Psoas muscle (tissue), 8 donors: Measurements from ENCODE around the gene ECE2. TPM values are rescaled to one million over a fixed set of nuclear protein-coding genes. Genes with fewer than 3 reads are reported as not detected.

ENCODE experiments used
- ATAC-seq, 4 donors: fragments of 200-7000 bp; cut with Tn5 transposase; one replicate each; pipeline ENCODE4 v1.9.1; 2020; ENCODE audit warnings: moderate library complexity in 3 of 4, mild to moderate bottlenecking in 2 of 4
- DNase-seq, 2 donors: peaks; one replicate each; pipeline ENCODE4 v3.0.0-alpha.2; 2020
- H3K27ac ChIP-seq: fragments of 200-600 bp; one replicate; pipeline ENCODE4 v1.8.0; 2022
- H3K27me3 ChIP-seq, 3 donors: fragments of 200-600 bp in 1 of 3; one replicate each; pipeline versions ENCODE4 v1.6.1 to v1.8.0; 2013 to 2022; ENCODE audit warnings: low read length in 2 of 3, mild to moderate bottlenecking in 2 of 3, moderate library complexity in 1 of 3; ENCODE audit not compliant: insufficient read depth in 3 of 3
- H3K36me3 ChIP-seq, 2 donors: fragments of 200-600 bp in 1 of 2; one replicate each; pipeline versions ENCODE4 v1.6.1 to v1.8.0; 2013 to 2022; ENCODE audit warnings: low read depth in 1 of 2, mild to moderate bottlenecking in 1 of 2, moderate library complexity in 1 of 2; ENCODE audit not compliant: insufficient read depth in 1 of 2
- H3K4me1 ChIP-seq: fragments of 200-600 bp; one replicate; pipeline ENCODE4 v1.8.0; 2022
- H3K4me3 ChIP-seq: fragments of 200-600 bp; one replicate; pipeline ENCODE4 v1.8.0; 2022; ENCODE audit warnings: mild to moderate bottlenecking
- H3K9me3 ChIP-seq: fragments of 200-600 bp; one replicate; pipeline ENCODE4 v1.8.0; 2022
- CTCF ChIP-seq: fragments of 200-600 bp; IDR thresholded peaks from one replicate; pipeline ENCODE4 v1.8.0; 2022; ENCODE audit warnings: antibody characterized with exemption
- WGBS, 3 donors: extraction: QIAGEN DNeasy Blood & Tissue Kit; methylation state at CpG; one replicate each; pipeline versions ENCODE4 v1.1.6 to v1.1.7; 2013; 5-methylcytosine and 5-hydroxymethylcytosine counted together
- intact Hi-C, 2 donors: fragments of 100-400 bp; cut with DNase I; formaldehyde crosslinking; loops; one replicate each; pipeline versions ENCODE4 v1.11.0 to v1.14.2; 2022
- polyA plus RNA-seq, 3 donors: library from polyadenylated mRNA; stranded (reverse); fragments of 200-250 nt; gene quantifications; one replicate each; pipeline ENCODE4 v1.2.3, GENCODE V29; 2013
- total RNA-seq, 4 donors: library from RNA; stranded (reverse); fragmentation: NEBNext Ultra II Directional in 2 of 4; extraction: Animal tissue kit (Norgen Biotek cat#: 25700) in 2 of 4; gene quantifications; one replicate each; pipeline versions ENCODE4 v1.2.1 to v1.2.4, GENCODE V29; 2021 to 2023
- donor health status: healthy with polysubstance abuse.
- donor health status: DM: no; HTN: no; CAD: no; lungs with moderate emphysema.
- donor health status: Bipolar disorder and iron deficiency.
- donor health status: healthy.
- donor health status: DM: yes; HTN: yes; CAD: no.
- donor health status: DM: no; HTN: no; CAD: no.
- donor health status: DM: no; HTN: no; CAD: no.
- donor health status: DM: yes; HTN: yes; CAD: no.

ECE2 gene
- total and polyA plus RNA-seq, 7 donors = not detected

- H3K27me3 ChIP-seq = peaks cover 0 to 63% (median 18%) of the 10 kb centered on the region in 3 donors
- no peaks in the 10 kb centered on the region for H3K4me1 ChIP-seq
- H3K4me3 ChIP-seq = peak overlapping the region; percentile 59
- H3K27ac ChIP-seq = no peak overlapping the region
- DNase-seq (no peak), ATAC-seq (no peak)
- TF ChIP-seq CTCF = no peak
- intact Hi-C loops = no loop called here
- no peaks in the 10 kb centered on the region for H3K9me3 ChIP-seq
- no peaks in the 10 kb centered on the region for H3K36me3 ChIP-seq
- WGBS, 3 donors = 1 to 2% (median 1%) methylated on average over 41 to 61 of the region's 61 CpGs
Measured at GRCh38 chr3:184230081-184230602, 45.7 kb upstream of the ECE2 start.

DNA sequence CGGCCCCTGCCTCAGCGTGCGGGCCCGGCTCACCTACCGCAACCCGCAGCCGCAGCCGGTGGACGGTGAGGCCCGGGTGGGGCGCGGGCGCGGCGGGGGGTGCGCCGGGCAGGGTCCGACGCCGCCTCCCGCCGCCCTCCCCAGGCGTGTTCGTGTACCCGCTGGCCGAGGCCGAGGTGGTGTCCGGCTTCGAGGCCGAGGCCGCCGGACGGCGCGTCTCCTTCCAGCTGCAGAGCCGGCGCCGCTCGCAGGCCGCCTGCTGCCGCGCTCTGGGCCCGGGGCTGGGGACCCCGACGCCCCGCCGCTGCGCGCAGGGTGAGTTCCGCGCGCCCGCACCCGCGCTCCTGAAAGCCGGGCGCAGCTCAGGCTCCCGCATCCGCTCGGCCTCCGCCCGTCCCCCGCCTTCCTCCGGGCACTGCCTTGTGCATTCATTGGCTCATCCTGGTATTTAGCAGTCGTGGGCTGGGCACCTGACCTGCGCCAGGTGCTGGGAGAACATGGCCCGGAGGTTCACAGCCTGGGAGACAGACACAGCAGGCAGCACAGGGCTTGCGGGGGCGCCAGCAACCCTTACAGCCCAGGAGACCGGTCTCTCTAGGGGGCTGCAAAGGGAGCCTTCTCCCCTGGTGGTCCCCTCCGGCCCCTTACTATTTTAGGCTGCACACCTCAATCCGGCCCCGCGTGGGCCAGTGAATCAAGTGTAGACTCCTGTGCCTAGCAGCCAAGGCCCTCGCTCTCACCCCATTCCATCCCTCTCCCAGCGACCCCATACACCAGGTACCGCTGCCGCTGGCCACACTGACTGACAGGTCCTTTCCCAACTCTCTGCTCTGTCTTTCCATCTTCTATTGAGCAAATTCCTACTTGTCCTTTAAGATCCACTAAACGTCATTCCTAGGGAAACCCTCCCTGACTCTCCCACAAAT is 45.0 kb upstream of the ECE2 start:
- ATAC-seq = no peak
- Histone ChIP-seq H3K9me3 (no peaks in the 10 kb centered on the region), H3K4me1 (no peaks in the 10 kb centered on the region), H3K4me3 (peak overlapping the region; percentile 59), H3K36me3 (no peaks in the 10 kb centered on the region), H3K27ac (no peak overlapping the region), H3K27me3 (peaks cover 0 to 63% (median 18%) of the 10 kb centered on the region in 3 donors)
- no peak for TF ChIP-seq CTCF
- DNase-seq = no peak
- WGBS, 3 donors = 6 to 7% (median 6%) methylated on average over 44 to 79 of the region's 79 CpGs
- intact Hi-C loops = no loop called here

- intact Hi-C loops = no loop called here
- ATAC-seq (no peak), DNase-seq (no peak)
- Histone ChIP-seq H3K9me3 (no peaks in the 10 kb centered on the region), H3K27me3 (peaks cover 0 to 63% (median 21%) of the 10 kb centered on the region in 3 donors), H3K4me3 (no peak overlapping the region), H3K36me3 (no peaks in the 10 kb centered on the region), H3K27ac (no peak overlapping the region), H3K4me1 (no peaks in the 10 kb centered on the region)
- no peak for TF ChIP-seq CTCF
- WGBS, 3 donors = 51 to 58% (median 55%) methylated on average over 3 of the region's 3 CpGs
Measured at GRCh38 chr3:184231671-184232070, 44.2 kb upstream of the ECE2 start.

DNA sequence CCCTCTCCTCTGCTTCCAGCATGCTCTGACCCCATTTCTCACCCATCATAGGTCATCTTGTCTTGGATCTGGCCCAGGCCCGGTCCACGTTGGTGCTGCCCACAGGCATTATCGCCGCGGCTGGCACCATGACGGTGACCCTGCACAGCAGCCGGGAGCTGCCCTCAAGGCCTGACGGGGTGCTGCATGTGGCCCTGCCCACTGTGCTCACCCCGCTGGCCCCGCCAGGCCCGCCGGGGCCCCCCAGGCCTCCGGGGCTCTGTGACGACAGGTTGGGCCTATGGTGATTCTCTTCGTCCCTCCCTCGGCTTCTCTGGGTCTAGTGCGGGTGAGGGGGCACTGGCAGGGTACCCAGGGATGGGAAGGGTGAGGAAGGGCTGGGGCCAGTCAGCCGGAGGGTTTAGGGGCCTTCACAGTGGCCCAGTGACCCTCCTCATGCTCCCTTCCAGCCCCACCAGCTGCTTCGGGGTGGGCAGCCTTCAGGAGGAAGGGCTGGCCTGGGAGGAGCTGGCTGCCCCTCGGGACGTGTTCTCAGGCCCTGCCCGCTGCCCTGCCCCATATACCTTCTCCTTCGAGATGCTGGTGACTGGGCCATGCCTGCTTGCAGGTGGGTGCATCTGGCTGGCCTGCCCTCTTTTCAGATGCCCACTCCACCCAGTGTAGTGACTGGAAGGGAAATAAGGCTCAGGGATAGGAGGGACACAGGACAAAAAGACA is 42.5 kb upstream of the ECE2 start:
- H3K4me3 ChIP-seq = no peak overlapping the region
- H3K36me3 ChIP-seq = no peaks in the 10 kb centered on the region
- intact Hi-C loops = no loop called here
- no peaks in the 10 kb centered on the region for H3K9me3 ChIP-seq
- DNase-seq (no peak), ATAC-seq (no peak)
- TF ChIP-seq CTCF = no peak
- H3K4me1 ChIP-seq = no peaks in the 10 kb centered on the region
- WGBS, 3 donors = 78 to 82% (median 79%) methylated on average over 17 to 23 of the region's 23 CpGs
- peaks cover 0 to 48% (median 21%) of the 10 kb centered on the region in 3 donors for H3K27me3 ChIP-seq
- no peak overlapping the region for H3K27ac ChIP-seq
